ENCODE results near the gene DCTN4.
"Not testable (repeated sequence)": the region's sequence is repeated elsewhere in the genome, so short reads cannot be mapped to it uniquely, and the experiment has no call there.

The DCTN4 gene

DNA sequence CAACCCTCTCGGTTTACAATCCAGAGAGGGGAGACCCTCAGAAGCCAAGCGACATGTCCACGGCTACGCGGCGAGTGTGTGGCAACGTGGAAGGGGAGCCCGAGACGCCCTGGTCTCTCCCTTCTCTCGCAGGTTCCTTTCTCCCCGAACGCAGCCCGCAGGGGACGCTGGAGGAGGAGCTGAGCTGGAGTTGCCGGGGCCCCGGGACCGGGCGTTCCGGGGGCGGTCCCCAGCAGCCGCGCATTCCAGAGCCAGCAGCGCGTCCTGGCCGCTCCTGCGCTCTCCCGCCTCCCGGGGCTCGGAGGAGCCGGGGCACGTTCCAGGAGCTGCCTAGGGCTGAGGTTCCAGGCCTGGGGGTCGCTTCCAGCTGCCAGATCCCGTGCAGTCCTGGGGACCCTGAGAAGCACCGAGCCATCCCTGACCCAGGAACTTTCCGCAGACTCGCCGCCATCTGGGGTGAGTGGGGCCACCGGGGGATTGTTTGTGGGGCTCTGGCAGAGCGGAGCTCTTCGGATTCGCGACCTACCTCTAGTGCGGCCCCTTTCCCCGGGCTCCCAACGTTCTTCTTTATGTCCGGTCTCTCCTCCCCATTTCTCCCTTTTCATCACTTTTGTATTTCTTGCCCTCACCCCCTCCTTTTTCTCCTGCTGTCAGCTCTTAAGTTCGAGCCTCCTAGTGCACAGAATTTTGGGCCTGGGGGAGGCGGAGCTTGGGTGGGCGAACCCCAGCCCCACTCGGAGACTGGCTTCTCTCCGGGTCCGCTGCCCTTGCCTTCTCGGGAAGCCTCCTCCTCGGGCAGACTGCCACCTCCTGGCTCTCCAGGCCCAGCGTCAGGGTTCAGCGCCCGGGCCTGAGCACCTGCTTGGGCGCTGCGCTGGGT lies 19.9 kb upstream of the DCTN4 start, which contains the start of gene SMIM3:
TSS of gene SMIM3 (plus strand) at position 241 of the 880 bp plus-strand sequence. CDS start 16,684 bp downstream, outside the sequence.
- DNase-seq (ENCODE audit: low read depth) = peak; percentile 57

DNA sequence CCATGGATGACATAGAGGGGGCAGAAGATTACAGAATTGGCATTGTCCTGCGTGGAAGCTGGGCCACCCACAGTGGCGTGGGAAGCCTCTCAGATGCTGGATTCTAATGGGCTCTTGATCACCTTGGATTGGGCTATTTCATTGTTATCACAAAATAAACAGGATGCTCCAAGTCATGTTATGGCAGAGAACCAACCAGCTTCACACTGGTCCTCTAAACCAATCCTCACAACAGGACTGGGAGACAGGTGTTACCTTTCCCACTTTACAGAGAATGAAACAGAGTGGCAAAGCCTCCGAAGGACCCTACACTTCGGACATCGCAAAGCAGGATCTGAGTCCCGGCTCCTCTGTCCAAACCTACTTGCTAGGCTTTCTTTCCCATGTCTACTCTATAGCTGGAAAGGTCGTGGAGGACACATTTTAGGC lies 19.3 kb upstream of the DCTN4 start:
- DNase-seq (ENCODE audit: low read depth) = no peak

DNA sequence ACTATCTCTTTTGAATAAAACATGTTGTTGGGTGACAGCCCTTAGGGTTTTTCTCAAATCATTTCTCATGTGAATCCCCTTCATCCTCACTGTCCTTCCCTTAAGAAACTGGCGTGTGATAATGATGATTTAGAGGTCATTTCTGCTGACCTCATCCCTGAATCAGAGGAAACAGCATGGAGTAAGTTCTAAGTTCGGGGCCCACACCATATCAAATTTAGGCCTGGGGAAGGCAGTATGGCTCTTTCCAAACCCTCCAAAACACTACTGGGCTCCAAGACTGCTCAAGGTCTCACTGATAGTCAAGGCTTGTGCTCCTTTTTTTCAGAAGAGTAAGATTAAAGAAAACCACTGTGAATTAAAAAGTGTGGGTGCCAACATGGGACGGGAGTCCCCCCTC lies 18.9 kb upstream of the DCTN4 start:
- no peak for DNase-seq (ENCODE audit: low read depth)

DNA sequence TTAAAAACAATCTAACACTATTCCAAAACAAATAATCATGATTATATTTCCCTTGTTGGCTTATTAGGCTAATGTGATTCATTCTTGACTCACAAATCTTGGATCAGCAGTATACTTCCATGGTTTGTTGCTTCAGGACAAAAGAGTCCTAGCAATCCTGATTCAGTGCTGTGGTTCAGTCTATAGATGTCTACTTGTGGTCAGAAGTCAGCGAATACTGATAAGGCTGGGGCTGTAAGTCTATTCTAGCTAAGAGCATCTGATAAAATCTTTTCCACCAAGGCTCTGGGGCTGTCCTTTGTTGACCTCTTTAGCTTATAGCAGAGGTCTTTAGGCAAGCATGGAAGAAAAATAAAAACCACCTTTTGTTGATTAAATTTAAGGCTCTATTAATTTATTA lies 15.3 kb upstream of the DCTN4 start:
- DNase-seq (ENCODE audit: low read depth) = no peak

DNA sequence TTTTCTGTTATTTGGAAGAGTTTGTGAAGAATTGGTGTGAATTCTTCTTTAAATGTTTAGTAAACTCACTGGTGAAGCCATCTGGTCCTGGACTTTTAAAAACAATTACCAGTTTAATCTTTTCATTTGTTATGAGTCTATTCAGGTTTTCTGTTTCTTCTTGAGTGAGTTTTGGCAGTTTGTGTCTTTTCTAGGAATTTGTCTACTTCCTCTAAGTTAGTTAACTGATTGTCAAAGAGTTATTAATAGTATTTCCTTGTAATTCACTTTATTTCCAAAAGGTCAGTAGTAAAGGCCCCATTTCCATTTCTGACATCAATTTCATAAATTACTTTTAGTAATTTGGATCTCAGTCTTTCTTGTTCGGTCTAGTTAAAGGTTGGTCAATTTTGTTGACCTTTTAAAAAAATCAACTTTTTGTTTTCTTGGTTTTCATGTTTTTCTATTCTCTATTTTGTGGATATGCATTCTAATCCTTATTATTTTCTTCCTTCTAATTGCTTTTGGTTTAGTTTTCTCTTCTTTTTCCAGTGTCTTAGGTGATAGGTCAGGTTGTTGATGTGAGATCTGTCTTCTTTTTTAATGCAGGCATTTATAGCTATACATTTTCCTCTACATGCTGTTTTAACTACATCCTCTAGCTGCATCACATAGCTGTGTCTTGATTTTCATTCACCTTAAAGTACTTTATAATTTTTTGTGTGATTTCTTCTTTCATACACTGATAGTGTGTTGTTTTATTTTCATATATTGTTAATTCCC lies 12.4 kb upstream of the DCTN4 start:
- DNase-seq (ENCODE audit: low read depth) = no peak

DNA sequence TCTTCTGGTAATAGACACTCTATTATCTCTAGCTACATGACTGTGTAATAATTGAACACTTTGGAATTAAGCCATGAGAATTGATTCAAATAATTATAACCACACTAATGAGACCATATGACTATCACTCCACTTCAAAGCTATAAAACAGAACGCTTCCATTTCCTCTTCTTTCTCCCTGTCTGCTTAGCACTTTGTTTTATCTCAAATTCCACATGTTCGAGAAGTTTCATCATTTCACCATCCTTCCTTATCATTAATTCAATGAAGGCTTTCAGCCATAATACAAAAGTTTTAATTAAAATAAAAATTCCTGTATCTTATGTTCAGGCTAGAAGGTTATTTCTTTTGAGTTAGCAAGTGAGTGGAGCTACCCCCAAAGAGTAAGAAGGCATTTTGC lies 7.4 kb upstream of the DCTN4 start:
- no peak for DNase-seq (ENCODE audit: low read depth)

DNA sequence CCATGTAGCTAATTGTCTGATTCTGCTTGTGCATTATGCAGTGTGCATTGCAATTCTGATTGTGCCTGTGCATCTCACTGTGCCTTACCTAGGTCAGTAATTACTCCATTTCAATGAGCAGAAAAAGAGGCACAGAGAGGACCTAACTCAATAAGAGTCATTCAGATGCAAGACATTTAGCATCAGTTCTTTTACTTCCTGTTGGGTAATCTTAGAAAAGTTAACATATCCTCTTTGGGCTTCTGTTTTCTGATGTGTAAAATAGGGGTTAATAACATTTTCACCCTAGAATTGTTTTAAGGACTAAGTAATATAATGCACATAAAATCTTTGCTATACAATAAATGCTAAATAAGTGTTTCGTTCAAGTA lies 7.0 kb upstream of the DCTN4 start:
- no peak for DNase-seq (ENCODE audit: low read depth)

DNA sequence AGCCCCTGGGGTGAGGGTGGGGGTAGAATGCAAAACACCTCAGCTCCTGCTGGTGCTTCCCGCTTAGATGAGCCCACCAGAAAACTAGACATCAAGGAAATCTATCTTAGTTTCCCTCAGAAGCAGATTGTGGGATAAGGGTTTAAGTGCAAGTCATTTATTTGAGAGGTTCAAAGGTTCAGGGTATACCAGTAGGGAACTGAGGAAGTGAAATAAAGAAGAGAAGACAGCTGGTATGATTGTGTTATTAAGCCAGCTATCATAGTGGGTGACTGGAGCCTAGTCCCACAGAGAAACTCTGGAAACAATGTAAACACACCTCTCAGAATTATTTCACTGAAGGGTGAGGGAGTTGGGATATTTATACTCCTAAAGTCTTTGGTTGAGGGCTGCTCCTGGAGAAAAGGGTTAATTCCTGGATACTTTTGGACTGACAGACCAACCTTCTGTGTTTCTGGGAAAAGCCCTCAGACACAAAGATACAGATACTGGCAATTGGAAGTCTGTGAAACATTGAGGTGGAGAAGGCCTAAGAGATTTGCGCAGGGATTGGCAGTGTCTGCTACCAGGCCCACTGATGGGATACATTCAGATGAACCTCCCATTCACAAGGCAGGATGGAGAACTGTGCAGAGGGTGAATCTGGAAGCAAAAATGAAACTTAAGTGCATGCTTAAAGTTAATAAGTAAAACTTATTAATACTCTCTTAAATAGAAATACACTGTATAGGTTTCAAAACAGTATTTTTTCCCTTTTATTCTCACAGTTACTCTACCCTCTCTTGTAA lies 6.4 kb upstream of the DCTN4 start:
- no peak for DNase-seq (ENCODE audit: low read depth)

DNA sequence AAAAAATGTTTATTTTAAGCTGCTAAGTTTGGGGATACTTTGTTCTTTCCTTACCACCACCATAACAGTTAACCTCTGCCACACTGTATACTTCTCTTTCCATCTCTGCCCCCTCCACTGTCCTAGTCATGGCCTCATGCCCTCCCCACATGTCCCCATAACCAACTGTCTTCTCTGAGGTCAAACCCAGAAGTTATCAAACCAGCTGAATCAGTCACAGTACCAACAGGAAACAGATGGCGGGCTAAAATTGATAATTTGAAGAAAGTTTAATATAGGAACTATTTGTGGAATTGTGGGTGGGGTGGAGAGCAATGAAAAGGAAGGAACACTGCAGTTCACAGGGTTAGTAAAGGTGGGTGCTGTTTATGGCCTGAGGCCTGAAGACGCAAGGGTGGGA lies 5.7 kb upstream of the DCTN4 start:
- no peak for DNase-seq (ENCODE audit: low read depth)

DNA sequence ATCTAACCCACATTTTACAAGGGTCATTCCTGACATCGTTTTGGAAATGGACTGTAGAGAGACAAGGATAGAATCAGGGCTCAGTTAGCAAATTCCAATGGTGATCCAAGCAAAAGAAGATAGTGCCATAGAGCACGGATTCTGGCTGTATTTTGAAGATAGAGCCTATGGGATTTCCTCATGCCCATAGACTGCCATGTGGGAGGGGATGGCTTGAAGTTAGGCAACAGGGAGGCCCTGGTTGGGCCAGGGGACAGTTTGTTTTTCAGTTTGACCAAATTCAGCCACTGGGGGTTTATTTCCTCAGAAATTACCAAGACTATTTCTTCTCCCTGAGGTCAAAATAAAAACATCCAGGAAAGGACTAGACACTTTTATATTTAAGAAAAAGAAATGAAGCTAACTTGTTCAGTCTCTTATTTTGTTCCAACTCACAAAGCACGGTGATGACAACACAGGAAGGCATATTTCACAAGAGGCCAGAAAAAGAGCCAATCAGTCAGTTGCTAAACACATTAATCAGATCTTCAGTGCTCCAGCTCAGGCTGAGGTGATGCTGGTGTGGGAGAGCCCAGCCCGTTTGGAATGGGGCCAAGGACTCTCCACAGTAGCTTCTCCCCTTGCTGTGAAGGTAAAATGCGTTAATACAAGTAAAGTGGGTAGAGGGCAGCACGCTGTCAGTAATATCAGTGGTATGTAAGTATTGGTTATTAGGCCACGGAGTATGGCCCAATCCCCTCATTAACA lies 4.4 kb upstream of the DCTN4 start:
- no peak for DNase-seq (ENCODE audit: low read depth)

DNA sequence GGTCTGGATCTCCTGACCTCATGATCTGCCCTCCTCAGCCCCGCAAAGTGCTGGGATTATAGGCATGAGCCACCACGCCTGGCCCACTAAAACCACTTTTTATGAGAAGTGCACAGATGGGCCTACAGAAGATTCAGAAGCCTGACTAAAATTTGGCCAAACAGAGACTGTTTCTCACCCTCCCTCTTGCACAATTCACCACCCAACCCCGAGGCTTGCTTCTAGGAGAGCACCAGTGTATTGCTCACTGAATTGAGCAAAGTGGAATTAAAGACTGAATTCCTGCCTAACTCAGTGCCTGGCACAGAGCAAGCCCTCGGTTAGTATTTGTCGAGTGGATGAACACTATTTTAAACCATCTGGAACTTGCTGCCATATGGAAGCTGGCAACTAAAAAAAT lies 3.4 kb upstream of the DCTN4 start:
- DNase-seq (ENCODE audit: low read depth) = no peak

DNA sequence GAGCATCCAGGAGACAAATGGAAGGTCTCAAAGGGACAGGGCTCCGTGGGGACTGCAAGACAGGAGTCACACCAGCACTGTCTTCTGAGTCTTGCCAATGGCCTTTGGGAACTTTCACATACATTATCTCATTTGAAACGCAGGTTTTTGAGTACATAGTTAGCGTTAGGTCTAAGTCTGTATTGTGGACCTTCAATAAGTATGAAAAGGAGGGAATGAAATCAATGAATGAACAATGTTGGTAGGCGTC lies 442 bp upstream of the DCTN4 start:
- DNase-seq (ENCODE audit: low read depth) = no peak

DNA sequence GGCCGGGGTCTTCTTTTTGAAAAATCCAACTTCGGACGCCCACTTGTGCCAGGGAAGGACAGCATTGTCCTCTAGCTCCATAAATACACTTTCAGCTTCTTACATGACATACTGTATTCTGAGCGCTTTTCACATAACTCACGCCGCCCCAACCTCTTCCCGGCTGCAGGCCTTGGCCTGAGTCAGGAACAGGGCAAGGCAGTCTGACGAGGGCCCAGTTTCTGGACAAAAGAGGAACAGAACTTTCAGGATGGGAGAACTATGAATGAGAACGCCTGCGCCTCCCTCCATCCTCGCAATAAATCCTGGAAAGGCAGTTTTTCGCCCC lies 650 bp downstream of the DCTN4 start:
- DNase-seq (ENCODE audit: low read depth) = no peak

DNA sequence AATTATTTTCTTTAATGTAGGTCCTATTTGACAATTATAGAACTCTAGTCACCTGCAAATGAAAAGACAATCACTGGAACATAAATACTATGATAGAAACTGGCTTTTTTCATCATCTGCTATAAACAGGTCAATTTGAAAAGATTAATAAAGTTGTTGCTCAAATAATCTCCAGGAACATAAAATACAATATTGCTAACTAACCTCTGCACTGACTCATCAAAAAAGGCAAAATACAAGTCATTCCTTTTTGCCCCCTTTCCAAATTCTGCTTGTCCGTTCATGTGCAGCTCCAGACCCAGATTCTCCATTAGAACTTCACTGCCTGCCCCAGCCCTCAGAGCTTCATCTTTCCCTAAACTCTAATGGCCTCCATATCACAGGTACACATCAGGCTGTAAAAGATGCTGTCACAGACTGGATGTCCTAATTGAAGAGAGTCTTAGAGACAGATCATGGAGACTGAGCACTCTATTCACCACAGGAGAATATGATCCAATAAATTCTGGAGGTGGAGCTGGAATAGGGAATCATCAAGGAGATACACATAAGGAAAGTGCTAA lies 1.6 kb downstream of the DCTN4 start:
- DNase-seq (ENCODE audit: low read depth) = no peak

DNA sequence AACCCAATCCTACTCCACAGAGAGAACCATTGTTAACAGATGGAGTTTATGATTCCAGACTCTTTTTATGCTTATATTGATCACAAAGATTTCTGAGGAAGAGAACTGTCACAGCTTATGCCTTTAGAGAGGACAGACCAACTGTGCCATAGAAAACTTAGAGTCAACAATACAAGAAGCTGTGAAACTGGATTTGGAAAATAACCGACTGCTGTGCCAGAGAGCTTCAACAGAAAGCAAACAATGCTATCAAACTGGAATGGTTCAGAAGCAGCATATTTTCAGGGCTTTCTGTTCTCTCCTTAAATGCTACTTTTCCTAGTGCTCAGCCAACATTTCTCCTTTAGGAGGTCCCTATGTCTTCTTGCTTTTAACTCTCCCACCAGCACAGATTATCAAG lies 5.0 kb downstream of the DCTN4 start:
- no peak for DNase-seq (ENCODE audit: low read depth)

DNA sequence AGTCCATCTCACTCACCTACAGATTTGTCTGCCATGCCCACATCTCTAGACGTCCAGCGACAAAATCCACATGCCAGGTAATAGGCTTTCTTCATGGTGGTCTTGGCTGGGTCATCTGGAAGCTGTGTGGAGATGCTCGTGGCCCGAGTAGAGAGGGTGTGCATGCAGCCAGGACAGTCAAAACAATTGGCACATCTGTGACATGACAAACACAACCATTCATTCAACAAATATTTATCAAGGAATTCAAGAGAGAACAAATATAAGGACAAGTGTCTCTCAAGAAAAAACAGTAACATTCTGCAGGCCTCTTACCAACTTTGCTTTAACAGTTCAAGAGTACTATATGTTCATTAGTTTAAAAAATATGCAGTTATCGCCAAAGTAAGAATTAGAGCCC lies 5.4 kb downstream of the DCTN4 start:
- DNase-seq (ENCODE audit: low read depth) = no peak

DNA sequence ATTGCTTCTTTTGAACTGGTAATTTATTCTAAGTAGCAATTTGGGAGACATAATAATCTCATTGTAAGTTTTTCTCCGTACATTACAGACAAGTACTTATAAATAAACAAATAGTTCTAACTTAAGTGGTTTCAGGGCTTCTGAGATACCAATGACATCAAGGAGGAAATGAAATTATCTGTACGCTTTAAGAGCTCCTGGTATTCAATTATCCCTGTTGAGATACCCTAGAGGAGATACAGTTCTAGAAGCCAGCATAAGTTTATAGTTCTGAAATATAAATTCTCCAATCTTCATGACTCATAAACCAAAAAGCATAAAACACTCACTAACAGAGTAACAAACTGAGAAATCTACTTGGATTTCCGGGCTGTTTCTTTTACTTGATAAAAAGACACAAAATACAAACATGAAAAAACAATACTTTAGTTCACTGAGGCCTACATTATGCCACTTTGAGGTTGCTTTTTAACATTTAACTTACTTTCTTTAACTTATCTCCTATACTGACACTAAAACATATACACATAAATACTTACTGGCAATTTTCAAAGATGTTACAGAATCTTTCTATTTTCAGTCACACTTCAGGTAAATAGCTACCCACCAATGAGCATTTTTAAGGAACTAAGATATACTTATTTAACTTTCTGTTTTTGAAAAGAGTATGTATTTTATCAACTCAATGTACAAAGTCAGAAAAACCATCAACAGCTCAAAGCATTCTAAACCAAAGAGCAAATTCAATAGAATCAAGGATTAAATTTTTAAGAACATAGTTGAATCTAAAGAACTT lies 7.5 kb downstream of the DCTN4 start:
- no peak for DNase-seq (ENCODE audit: low read depth)

DNA sequence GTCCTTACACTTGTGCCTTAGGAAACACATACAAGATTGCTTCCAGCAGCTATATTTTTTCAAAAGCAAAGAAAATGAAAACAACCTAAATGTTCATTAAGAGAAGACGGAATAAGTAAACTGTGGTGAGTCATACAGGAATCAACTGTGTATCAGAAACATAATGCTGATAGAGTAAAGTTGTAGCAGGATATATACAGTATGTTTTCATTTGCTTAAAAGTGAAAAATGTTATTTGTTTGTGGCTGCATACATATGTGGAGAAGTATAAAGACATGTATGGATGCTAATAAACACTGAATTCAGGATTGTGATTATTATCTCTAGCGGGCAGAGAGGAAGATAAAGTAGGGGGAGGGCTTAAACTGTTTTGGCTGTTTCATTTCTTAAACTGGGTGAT lies 8.3 kb downstream of the DCTN4 start:
- no peak for DNase-seq (ENCODE audit: low read depth)

DNA sequence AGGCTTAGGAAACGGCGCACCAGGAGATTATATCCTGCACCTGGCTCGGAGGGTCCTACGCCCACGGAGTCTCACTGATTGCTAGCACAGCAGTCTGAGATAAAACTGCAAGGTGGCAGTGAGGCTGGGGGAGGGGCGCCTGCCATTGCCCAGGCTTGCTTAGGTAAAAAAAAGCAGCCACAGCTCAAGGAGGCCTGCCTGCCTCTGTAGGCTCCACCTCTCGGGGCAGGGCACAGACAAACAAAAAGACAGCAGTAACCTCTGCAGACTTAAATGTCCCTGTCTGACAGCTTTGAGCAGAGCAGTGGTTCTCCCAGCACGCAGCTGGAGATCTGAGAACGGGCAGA lies 15.7 kb downstream of the DCTN4 start:
- not testable (repeated sequence) for DNase-seq (ENCODE audit: low read depth)

DNA sequence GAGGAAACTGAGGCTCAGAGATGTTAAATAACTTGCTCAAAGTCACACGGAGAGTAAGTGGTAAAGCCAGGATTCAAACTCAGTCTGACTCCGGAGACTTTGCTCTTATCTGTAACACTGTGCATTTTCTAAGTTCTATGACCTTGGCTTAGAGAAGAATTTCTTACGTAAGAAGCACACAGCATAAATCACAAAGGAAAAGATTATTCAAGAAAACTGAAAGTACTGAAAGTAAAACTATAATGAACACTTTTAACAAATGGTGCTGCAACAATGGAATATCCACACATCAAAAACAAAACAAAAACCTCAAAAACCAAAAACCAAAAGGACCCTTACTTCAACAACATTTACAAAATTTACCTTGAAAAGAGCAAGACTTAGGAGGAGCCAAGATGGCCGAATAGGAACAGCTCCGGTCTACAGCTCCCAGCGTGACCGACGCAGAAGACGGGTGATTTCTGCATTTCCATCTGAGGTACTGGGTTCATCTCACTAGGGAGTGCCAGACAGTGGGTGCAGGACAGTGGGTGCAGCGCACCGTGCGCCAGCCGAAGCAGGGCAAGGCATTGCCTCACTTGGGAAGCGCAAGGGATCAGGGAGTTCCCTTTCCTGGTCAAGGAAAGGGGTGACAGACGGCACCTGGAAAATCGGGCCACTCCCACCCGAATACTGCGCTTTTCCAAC lies 16.2 kb downstream of the DCTN4 start:
- DNase-seq (ENCODE audit: low read depth) = not testable (repeated sequence)

DNA sequence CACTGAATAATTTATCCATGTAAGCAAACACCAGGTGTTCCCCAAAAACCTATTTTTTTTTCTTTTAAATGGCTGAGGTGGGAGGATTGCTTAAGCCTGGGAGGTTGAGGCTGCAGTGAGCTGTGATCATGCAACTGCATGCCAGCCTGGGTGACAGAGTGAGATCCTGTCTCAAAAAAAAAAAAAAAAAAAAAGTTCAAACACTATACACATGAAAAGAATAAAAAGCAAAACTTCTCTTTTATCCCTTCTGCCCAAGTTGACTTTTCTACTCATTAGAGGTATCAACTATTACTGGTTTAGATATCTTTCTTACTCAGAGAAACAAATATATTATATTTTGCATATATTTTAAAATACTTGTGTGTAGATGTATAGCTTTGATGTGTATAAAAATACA lies 17.8 kb downstream of the DCTN4 start:
- no peak for DNase-seq (ENCODE audit: low read depth)
